ENCODE results near the gene PRKG2. TPM values are rescaled to one million over a fixed set of nuclear protein-coding genes. Genes with fewer than 3 reads are reported as not detected.

Gene PRKG2, protein sequence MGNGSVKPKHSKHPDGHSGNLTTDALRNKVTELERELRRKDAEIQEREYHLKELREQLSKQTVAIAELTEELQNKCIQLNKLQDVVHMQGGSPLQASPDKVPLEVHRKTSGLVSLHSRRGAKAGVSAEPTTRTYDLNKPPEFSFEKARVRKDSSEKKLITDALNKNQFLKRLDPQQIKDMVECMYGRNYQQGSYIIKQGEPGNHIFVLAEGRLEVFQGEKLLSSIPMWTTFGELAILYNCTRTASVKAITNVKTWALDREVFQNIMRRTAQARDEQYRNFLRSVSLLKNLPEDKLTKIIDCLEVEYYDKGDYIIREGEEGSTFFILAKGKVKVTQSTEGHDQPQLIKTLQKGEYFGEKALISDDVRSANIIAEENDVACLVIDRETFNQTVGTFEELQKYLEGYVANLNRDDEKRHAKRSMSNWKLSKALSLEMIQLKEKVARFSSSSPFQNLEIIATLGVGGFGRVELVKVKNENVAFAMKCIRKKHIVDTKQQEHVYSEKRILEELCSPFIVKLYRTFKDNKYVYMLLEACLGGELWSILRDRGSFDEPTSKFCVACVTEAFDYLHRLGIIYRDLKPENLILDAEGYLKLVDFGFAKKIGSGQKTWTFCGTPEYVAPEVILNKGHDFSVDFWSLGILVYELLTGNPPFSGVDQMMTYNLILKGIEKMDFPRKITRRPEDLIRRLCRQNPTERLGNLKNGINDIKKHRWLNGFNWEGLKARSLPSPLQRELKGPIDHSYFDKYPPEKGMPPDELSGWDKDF
- 0.28 and 0.43 TPM in 2 replicates for total RNA-seq

DNA sequence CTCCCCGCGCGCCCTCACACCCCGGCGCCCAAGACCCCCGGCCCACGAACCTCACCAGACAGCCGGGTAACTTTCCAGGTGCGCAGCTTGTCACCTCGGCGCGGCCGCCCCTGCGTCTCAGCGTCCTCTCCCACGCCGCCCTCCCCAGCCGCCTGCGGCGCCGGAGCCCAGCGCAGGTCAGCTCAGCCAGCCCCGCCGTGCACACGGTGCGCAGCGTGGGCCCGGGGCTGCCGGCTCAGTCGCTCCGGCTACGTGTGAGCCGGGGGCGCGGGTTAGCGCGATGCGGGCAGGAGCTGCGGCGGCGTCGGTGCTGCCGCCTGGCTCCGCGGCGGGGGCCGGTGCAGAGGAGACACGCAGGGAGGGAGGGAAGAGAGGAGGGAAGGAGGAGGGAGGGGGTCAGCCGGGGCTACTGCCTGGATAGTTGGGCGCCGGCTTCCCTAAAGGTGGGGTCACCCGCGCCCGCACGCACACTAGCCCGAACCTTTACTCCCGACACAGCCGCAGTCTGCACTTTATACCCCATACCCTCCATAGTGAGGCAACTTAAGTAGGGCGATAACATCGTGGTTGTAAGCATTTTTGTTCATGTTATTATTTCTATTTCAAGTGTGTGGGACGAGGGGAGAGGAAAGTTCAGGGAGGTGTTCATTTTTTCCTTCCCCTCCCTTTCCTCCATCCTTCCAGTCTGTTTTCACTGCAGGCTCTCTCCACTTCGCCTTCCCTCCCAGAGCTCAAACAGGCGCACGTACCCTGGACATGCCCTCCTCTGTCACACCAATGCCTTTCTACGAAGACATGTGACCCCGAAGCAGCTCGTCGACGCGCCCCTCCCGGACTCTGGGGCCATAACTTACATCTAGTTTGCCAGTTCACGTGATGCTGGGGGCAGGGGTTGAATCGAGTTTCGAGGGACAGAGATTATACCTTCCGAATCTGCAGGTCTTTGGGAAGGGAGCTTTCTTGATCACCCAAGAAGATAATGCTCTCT is at the start of gene PRKG2:
Gene PRKG2 (minus strand): TSS at position 342 of the 988 bp plus-strand sequence. CDS start 10,175 bp downstream, outside the sequence.
- H3K36me3 Mint-ChIP-seq (ENCODE audit: low read depth), result no peaks in the 10 kb centered on the region
- no peak for DNase-seq (ENCODE audit: low spot score)
- intact Hi-C loops (cut with micrococcal nuclease), result no loop called here
- H3K27ac Mint-ChIP-seq, result no peak within 1 kb of the TSS
- H3K27me3 Mint-ChIP-seq (ENCODE audit: low read depth), result peaks cover 34% of the 10 kb centered on the region
- H3K4me3 Mint-ChIP-seq (ENCODE audit: low read depth), result peak within 1 kb of the TSS; percentile 77
- H3K4me1 Mint-ChIP-seq (ENCODE audit: low read depth), result peaks cover 11% of the 10 kb centered on the region
- no peaks in the 10 kb centered on the region for H3K9me3 Mint-ChIP-seq

DNA sequence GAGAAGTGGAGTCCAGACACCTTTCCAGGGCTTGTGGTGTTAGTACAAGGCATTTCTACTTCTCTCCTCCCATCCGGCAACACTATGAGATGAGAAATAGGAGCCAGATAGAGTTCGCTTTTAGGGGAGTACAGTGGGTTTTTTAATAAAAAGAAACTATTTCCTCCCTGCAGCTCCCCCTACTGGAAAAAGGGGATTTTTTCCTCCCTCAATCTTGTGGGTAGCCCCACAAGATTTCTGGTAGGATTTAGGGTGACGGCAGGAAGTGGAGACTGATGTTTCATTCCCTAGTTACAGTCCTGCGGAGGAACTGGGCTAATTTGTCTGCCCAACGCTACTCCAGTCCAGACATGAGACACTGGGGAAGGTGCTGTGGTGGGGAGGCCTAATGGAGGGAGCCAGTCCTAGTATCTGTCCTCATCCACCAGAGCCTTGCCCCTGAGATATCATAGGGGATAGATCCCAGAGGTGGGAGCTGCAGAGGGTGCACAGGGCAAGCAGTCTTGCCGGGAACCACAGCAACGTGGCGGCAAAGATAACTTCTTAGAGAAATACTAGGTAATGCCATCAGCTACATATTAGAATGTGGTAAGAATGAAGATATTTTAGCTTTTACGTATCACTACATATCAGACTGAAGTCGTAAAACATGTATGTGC is 45.5 kb upstream of the PRKG2 start:
- Mint-ChIP-seq H3K27ac (no peak overlapping the region), H3K27me3 (ENCODE audit: low read depth) (no peaks in the 10 kb centered on the region), H3K4me3 (ENCODE audit: low read depth) (no peak overlapping the region), H3K4me1 (ENCODE audit: low read depth) (no peaks in the 10 kb centered on the region), H3K36me3 (ENCODE audit: low read depth) (no peaks in the 10 kb centered on the region), H3K9me3 (no peaks in the 10 kb centered on the region)
- DNase-seq (ENCODE audit: low spot score), result no peak
- intact Hi-C loops (cut with micrococcal nuclease), result no loop called here

DNA sequence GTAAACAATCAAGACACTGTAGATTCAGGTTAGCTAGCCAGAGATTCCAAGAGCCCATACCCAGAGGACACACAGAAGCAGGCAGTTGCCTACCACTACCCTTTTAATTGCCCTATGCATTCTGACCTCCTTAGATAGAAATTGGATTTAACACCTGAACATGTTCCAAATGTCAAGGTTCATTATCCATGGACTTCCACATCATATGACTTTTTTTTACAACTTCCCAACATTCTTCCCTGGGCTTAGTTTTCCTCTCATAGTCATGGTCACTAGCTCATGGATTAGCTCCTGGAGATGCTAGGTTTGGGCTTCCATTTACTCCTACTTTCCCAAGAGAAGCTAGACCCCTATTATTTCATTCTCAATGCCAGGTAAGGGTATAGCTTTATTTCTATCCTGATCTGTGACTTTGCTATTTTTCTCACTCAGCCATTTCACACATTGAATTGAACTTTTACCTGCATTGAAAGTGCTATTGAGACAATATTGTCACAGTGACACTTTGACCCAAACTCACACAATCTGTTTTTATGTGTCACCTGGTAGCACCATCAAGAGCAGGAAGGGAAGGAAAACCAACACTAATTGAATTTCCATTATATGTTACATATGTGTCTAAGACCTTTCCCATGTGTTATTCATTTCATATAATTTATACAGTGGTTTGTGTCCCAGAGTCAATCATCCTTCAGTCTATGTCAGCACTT is 44.0 kb upstream of the PRKG2 start:
- H3K4me3 Mint-ChIP-seq (ENCODE audit: low read depth), result no peak overlapping the region
- H3K4me1 Mint-ChIP-seq (ENCODE audit: low read depth), result no peaks in the 10 kb centered on the region
- no peaks in the 10 kb centered on the region for H3K9me3 Mint-ChIP-seq
- no peaks in the 10 kb centered on the region for H3K27me3 Mint-ChIP-seq (ENCODE audit: low read depth)
- intact Hi-C loops (cut with micrococcal nuclease), result no loop called here
- H3K36me3 Mint-ChIP-seq (ENCODE audit: low read depth), result no peaks in the 10 kb centered on the region
- no peak for DNase-seq (ENCODE audit: low spot score)
- H3K27ac Mint-ChIP-seq, result no peak overlapping the region

DNA sequence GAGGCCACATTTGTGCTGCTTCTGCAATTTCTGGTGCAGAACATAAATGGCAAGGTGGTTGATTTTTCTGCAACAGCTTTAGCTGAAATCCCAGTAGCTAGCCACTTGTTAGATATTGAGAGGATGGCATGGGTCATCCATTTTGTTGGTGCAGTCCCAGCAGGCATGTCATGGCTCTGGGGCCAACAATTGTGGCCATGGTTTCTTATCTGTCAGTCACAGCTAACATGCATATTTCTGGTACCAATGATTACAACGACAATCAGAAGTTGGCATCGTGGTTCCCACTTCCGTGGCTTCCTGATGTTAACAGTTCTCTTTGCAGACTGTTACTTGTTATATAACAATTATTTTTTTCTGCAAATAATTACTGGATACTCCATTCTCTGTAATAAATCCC is 42.8 kb upstream of the PRKG2 start:
- no peaks in the 10 kb centered on the region for H3K9me3 Mint-ChIP-seq
- no peak overlapping the region for H3K4me3 Mint-ChIP-seq (ENCODE audit: low read depth)
- H3K4me1 Mint-ChIP-seq (ENCODE audit: low read depth), result no peaks in the 10 kb centered on the region
- no peaks in the 10 kb centered on the region for H3K36me3 Mint-ChIP-seq (ENCODE audit: low read depth)
- H3K27me3 Mint-ChIP-seq (ENCODE audit: low read depth), result no peaks in the 10 kb centered on the region
- intact Hi-C loops (cut with micrococcal nuclease), result no loop called here
- no peak overlapping the region for H3K27ac Mint-ChIP-seq
- no peak for DNase-seq (ENCODE audit: low spot score)

DNA sequence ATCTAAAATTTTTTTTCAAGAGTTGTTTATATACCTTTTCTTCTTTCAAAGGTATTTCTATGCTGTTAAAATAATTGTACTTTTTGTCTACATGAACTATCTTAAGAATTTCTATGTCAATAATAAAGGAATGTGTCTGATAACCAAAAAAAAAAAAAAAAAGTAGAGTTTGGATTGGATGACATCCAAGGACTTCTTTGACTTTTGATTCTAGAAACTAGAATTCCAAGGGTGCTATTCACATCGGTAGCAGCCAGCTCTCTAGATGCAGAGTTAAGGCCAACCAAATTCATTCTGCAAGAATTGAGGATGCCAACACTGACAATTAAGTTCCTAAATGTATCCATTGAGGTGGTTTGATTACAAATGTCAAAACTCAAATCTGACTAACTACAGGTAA is 42.0 kb upstream of the PRKG2 start:
- intact Hi-C loops (cut with micrococcal nuclease), result no loop called here
- no peaks in the 10 kb centered on the region for H3K27me3 Mint-ChIP-seq (ENCODE audit: low read depth)
- H3K27ac Mint-ChIP-seq, result no peak overlapping the region
- H3K36me3 Mint-ChIP-seq (ENCODE audit: low read depth), result no peaks in the 10 kb centered on the region
- H3K9me3 Mint-ChIP-seq, result no peaks in the 10 kb centered on the region
- H3K4me1 Mint-ChIP-seq (ENCODE audit: low read depth), result no peaks in the 10 kb centered on the region
- DNase-seq (ENCODE audit: low spot score), result no peak
- no peak overlapping the region for H3K4me3 Mint-ChIP-seq (ENCODE audit: low read depth)

DNA sequence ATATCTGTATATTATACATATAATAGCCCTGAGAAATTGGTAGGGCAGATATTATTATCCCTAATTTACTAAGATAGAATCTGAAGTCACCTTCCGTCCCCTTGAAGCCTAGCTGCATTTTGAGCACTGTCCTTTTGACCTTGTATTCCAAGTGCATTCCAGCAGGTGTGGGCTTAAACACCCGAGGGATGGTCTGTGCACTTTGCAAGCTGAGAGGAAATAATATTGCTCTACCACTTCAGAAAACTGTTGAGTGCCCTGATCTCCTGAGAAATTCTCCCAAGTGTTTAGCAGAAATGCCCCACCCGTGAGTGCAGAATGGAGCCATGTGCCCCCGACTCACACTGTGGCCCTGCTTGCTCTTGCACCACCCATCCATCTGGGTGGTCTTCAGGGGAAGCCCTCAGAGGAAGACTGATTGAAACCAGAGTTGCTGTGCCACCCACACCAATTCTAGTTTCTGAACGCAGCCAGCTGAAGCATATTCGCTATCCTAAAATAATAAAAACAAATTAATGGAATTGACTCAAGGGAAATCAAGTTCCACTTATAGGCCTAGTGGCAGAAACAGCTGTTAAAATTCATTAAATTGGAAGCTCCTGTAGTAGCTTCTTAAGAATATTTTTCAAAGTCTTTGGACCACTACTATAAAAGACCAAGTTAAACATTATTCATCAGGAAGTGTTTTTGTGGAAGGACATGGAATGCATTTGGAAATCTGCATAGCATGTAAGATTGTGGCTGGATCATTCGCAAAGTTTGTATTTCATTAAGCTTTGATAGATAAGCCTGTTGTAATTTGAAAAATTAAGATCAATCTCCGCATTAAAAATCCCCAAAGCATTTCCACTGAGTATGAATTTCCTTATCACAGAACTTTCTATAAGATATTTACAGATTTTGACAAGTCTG is 41.3 kb upstream of the PRKG2 start:
- H3K4me1 Mint-ChIP-seq (ENCODE audit: low read depth), result no peaks in the 10 kb centered on the region
- H3K36me3 Mint-ChIP-seq (ENCODE audit: low read depth), result no peaks in the 10 kb centered on the region
- DNase-seq (ENCODE audit: low spot score), result no peak
- no peak overlapping the region for H3K27ac Mint-ChIP-seq
- no peaks in the 10 kb centered on the region for H3K9me3 Mint-ChIP-seq
- intact Hi-C loops (cut with micrococcal nuclease), result no loop called here
- H3K4me3 Mint-ChIP-seq (ENCODE audit: low read depth), result no peak overlapping the region
- no peaks in the 10 kb centered on the region for H3K27me3 Mint-ChIP-seq (ENCODE audit: low read depth)

DNA sequence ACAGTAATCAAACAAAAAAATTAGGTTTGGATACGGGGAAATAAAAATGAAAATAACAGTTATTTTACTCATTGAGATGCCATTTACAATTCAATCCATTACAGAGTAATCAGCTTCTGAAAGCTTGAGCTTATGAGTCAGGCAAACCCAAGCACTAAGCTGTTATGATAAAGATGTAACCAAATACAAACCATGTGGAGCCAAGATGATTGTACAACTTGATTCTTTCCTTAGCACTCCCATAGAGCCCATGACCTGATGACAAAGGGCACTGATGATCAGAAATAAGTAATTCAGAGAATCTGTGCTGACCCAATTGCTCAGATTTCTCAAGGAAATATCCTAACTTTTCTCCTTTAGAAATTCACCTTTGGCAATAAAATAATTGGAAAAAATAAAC is 40.5 kb upstream of the PRKG2 start:
- H3K36me3 Mint-ChIP-seq (ENCODE audit: low read depth), result no peaks in the 10 kb centered on the region
- no peaks in the 10 kb centered on the region for H3K4me1 Mint-ChIP-seq (ENCODE audit: low read depth)
- intact Hi-C loops (cut with micrococcal nuclease), result no loop called here
- DNase-seq (ENCODE audit: low spot score), result no peak
- H3K9me3 Mint-ChIP-seq, result no peaks in the 10 kb centered on the region
- no peaks in the 10 kb centered on the region for H3K27me3 Mint-ChIP-seq (ENCODE audit: low read depth)
- H3K27ac Mint-ChIP-seq, result no peak overlapping the region
- no peak overlapping the region for H3K4me3 Mint-ChIP-seq (ENCODE audit: low read depth)

DNA sequence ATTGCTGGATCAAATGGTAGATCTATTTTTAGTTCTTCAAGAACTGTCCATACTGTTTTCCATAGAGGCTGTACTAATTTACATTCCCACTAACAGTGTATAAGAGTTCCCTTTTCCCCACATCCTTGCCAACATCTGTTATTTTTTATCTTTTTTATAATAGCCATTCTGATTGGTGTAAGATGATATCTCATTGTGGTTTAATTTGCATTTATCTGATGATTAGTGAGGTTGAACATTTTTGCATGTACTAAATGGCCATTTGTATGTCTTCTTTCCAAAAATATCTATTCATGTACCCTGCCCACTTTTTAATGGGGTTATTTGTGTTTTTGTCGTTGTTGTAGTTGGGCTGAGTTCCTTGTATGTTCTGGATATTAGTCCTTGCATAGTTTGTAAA is 35.4 kb upstream of the PRKG2 start:
- no peak overlapping the region for H3K27ac Mint-ChIP-seq
- H3K27me3 Mint-ChIP-seq (ENCODE audit: low read depth), result no peaks in the 10 kb centered on the region
- H3K36me3 Mint-ChIP-seq (ENCODE audit: low read depth), result no peaks in the 10 kb centered on the region
- no peaks in the 10 kb centered on the region for H3K4me1 Mint-ChIP-seq (ENCODE audit: low read depth)
- no peaks in the 10 kb centered on the region for H3K9me3 Mint-ChIP-seq
- no peak for DNase-seq (ENCODE audit: low spot score)
- intact Hi-C loops (cut with micrococcal nuclease), result no loop called here
- H3K4me3 Mint-ChIP-seq (ENCODE audit: low read depth), result no peak overlapping the region

DNA sequence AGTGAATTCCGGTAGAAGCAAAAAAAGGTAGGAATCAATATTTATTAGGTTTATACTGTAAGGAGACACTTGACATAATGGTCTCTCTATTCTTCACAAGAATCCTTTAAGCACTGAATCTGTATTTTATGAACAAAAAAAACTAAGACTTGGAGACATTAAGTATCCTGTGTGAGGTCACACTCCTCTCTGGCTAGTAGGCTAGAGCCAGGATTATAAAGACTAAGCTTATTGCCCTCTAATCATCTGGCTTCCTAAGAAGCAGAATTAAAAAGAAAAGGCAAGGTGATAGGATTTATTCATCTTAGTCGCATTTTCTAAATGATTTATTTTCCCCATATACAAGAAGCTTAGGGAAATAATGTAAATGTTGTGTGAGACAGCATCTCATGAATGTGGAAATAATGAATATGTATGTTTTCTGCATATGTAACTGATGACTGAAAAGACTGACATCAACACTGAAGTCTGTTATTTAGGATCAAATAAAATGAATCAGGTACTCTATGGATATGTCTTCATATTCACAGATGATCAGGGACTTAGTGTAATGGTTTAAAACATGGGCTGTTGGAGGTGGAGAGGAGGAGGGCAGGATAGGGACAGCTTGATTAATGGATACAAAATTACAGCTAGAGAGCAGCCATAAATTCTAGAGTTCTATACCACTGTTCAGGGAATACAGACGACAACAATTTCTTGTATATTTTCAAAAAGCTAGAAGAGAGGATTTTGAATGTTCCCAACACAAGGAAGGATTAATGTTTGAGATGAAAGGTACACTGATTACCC is 30.4 kb upstream of the PRKG2 start:
- Mint-ChIP-seq H3K36me3 (ENCODE audit: low read depth) (no peaks in the 10 kb centered on the region), H3K4me1 (ENCODE audit: low read depth) (no peaks in the 10 kb centered on the region), H3K9me3 (no peaks in the 10 kb centered on the region), H3K4me3 (ENCODE audit: low read depth) (no peak overlapping the region), H3K27ac (no peak overlapping the region), H3K27me3 (ENCODE audit: low read depth) (peaks cover 3% of the 10 kb centered on the region)
- intact Hi-C loops (cut with micrococcal nuclease), result no loop called here
- no peak for DNase-seq (ENCODE audit: low spot score)

DNA sequence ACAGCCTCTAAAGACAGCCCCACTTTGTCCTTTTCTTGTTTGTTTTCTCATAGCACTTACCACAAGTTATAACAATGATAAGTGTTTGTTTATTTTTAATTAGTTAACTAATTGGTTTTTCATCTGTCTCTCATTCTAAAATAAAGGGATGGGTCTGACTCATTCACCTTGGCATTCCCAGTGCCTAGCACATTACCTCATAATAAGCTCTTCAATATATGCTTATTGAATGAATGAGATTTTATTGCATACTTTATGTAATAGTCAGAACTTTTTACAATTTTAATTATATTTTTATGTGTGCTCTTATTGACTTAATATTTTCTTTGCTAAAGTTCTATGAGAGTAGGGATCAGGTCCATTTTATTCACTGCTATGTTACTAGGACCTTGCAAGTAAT is 22.8 kb upstream of the PRKG2 start:
- no peaks in the 10 kb centered on the region for H3K9me3 Mint-ChIP-seq
- H3K4me1 Mint-ChIP-seq (ENCODE audit: low read depth), result no peaks in the 10 kb centered on the region
- H3K4me3 Mint-ChIP-seq (ENCODE audit: low read depth), result no peak overlapping the region
- H3K27me3 Mint-ChIP-seq (ENCODE audit: low read depth), result peaks cover 5% of the 10 kb centered on the region
- no peaks in the 10 kb centered on the region for H3K36me3 Mint-ChIP-seq (ENCODE audit: low read depth)
- no peak for DNase-seq (ENCODE audit: low spot score)
- H3K27ac Mint-ChIP-seq, result no peak overlapping the region
- intact Hi-C loops (cut with micrococcal nuclease), result no loop called here

Measured in activated T-helper 2 cell treated with anti-CD3 and anti-CD28 coated beads, Interferon-gamma antibody, Interleukin-2, Interleukin-4, amounts not matched to agents 10 μg/mL and 5 μg/mL and 100 μg/mL, durations not matched to agents 14 hours and 24 hours and 36 hours (primary cell).